GM12892 (cell line): ENCODE data around the gene PGAM1.

Experiments
- POLR2A ChIP-seq: IDR thresholded peaks from 2 replicates; pipeline ENCODE4 v1.6.1; 2011; ENCODE audit warnings: low read depth, low read length, control low read depth
- POLR2AphosphoS5 ChIP-seq: IDR thresholded peaks from 2 replicates; pipeline ENCODE4 v1.6.1; 2011; ENCODE audit warnings: low read depth, low read length, control low read depth
- TAF1 ChIP-seq: IDR thresholded peaks from 2 replicates; pipeline ENCODE4 v1.6.1; 2011; ENCODE audit warnings: low read depth, mild to moderate bottlenecking, control low read depth, low read length, borderline replicate concordance

DNA sequence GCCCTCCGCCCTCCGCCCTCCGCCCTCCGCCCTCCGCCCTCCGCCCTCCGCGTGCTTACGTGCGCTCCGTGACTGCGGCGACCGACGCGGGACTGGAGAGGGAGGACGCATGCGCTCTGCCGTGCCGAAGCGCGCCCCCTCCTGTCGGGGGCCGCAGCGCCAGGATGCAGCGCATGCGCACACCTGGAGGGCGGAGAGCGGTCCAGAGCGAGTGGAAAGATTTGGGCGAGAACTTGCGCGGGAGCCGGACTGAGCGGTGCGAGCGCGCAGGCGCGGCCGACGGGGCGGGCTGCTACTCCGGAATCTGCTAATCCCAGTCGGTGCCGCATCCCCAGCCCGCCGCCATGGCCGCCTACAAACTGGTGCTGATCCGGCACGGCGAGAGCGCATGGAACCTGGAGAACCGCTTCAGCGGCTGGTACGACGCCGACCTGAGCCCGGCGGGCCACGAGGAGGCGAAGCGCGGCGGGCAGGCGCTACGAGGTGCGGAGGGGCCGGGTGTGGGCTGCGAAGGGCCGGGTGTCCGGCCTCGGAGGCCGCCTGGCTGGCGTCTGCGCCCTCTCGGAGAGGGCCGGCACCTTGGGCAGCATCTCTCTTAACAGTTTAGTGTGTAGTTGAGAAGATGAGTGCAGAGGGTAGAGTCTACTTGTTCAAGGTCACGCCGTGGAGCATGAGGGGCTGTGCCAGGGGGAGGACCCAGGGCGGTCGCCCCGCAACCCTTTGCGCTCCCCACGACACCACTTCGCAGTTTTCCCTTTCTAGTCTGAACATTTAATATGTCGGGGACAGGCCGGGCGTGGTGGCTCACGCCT, at the start of gene PGAM1:
- TF ChIP-seq TAF1 (peak; percentile 59), POLR2A (peak; percentile 68; the same call in 1 of the 2 replicates), POLR2AphosphoS5 (peak; percentile 36)
